ENCODE results near the gene RASD2. TPM values are rescaled to one million over a fixed set of nuclear protein-coding genes. Genes with fewer than 3 reads are reported as not detected.
A peak's percentile ranks its signal among the peaks of the same experiment; 100 is the strongest.
"Not testable (repeated sequence)": the region's sequence is repeated elsewhere in the genome, so short reads cannot be mapped to it uniquely, and the experiment has no call there.

The RASD2 gene
- total RNA-seq (ENCODE audit: low replicate concordance): 0.09 TPM in 1 of 2 replicates, not detected in the other

GRCh38 chr22:35540595-35541253, at the start of gene RASD2:
Gene RASD2 (plus strand): TSS chr22:35540831. CDS start chr22:35546810, 5,979 bp downstream.
- peak within 1 kb of the TSS; percentile 58 for H3K4me3 ChIP-seq (ENCODE audit: low read depth, low read length)
- no peak for DNase-seq (ENCODE audit: low read depth)
- no peak for TF ChIP-seq CTCF (IDR thresholded peaks at IDR 0.05; ENCODE audit: insufficient read depth, low read length)

- not testable (repeated sequence) for DNase-seq (ENCODE audit: low read depth)
These were observed 49.3 kb upstream of the RASD2 start for GRCh38 chr22:35491061-35491907.

GRCh38 chr22:35491908-35492380, 48.7 kb upstream of the RASD2 start:
- no peak for TF ChIP-seq CTCF (IDR thresholded peaks at IDR 0.05; ENCODE audit: insufficient read depth, low read length)
- H3K4me3 ChIP-seq (ENCODE audit: low read depth, low read length): no peak overlapping the region
- no peak for DNase-seq (ENCODE audit: low read depth)

More at GRCh38 chr22:35491061-35491907, 49.3 kb upstream of the RASD2 start:
- not testable (repeated sequence) for H3K4me3 ChIP-seq (ENCODE audit: low read depth, low read length)

- DNase-seq (ENCODE audit: low read depth): no peak
- H3K4me3 ChIP-seq (ENCODE audit: low read depth, low read length): no peak overlapping the region
- no peak for TF ChIP-seq CTCF (IDR thresholded peaks at IDR 0.05; ENCODE audit: insufficient read depth, low read length)
These were observed 47.6 kb upstream of the RASD2 start for GRCh38 chr22:35493074-35493473.

- not testable (repeated sequence) for DNase-seq (ENCODE audit: low read depth); H3K4me3 ChIP-seq (ENCODE audit: low read depth, low read length)
These were observed 44.9 kb upstream of the RASD2 start for GRCh38 chr22:35495711-35496110.

- TF ChIP-seq CTCF (IDR thresholded peaks at IDR 0.05; ENCODE audit: insufficient read depth, low read length): no peak
- H3K4me3 ChIP-seq (ENCODE audit: low read depth, low read length): no peak overlapping the region
- DNase-seq (ENCODE audit: low read depth): no peak
These were observed 43.8 kb upstream of the RASD2 start for GRCh38 chr22:35496768-35497312.

GRCh38 chr22:35498026-35498800, 42.4 kb upstream of the RASD2 start:
- H3K4me3 ChIP-seq (ENCODE audit: low read depth, low read length): no peak overlapping the region
- TF ChIP-seq CTCF (IDR thresholded peaks at IDR 0.05; ENCODE audit: insufficient read depth, low read length): no peak
- no peak for DNase-seq (ENCODE audit: low read depth)

All from fibroblast of the aortic adventitia (primary cell).